PC-3 (cell line): ENCODE measurements around the gene ZNF71.

ENCODE experiments used
- EZH2 ChIP-seq: fragments of 300-600 bp; sonication (generic); IDR thresholded peaks from one replicate; pipeline ENCODE4 v1.6.1; 2017; ENCODE audit warnings: antibody characterized with exemption, mild to moderate bottlenecking, low read length; ENCODE audit not compliant: unreplicated experiment
- TF ChIP-seq, protein P1 (sequence below): fragments of 300-600 bp; sonication (generic); conservative IDR thresholded peaks from 2 replicates; pipeline ENCODE4 v1.5.1; 2017; ENCODE audit warnings: antibody characterized with exemption, low read depth, mild to moderate bottlenecking, low read length

DNA sequence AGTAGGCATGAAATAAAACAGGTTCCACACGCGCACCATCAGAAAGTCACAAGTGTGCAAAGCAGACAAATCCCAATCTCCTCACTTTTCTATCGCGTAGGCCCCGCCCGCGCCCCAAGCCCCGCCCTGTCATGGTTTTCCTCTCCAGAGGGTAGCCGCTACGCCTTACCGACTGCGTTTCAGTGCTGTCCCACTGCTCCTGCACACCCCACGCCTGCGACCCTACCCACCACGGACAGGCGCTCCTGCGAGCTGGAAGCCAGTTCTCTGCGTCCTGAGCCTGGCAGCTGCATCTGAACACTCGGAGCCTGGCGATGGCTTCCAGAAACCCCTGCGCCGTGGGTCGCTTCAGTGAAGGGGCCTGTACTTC is 28.2 kb upstream of the ZNF71 start:
- TF ChIP-seq, protein P1, sequence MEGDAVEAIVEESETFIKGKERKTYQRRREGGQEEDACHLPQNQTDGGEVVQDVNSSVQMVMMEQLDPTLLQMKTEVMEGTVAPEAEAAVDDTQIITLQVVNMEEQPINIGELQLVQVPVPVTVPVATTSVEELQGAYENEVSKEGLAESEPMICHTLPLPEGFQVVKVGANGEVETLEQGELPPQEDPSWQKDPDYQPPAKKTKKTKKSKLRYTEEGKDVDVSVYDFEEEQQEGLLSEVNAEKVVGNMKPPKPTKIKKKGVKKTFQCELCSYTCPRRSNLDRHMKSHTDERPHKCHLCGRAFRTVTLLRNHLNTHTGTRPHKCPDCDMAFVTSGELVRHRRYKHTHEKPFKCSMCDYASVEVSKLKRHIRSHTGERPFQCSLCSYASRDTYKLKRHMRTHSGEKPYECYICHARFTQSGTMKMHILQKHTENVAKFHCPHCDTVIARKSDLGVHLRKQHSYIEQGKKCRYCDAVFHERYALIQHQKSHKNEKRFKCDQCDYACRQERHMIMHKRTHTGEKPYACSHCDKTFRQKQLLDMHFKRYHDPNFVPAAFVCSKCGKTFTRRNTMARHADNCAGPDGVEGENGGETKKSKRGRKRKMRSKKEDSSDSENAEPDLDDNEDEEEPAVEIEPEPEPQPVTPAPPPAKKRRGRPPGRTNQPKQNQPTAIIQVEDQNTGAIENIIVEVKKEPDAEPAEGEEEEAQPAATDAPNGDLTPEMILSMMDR: no peak
- TF ChIP-seq EZH2: no peak
